ENCODE results near the gene EBF3.

- TF ChIP-seq CTCF (IDR thresholded peaks at IDR 0.05 in 8 of 11, conservative IDR thresholded peaks at IDR 0.05 in 3 of 11) (no peak), POLR2AphosphoS5 (IDR thresholded peaks at IDR 0.05) (no peak)
Observed at GRCh38 chr10:129808092-129808983, 155.7 kb downstream of the EBF3 start.
